Hypothalamus (tissue), 51 donors: ENCODE results near the gene NDUFA3.

Experiments
- DNase-seq, 51 donors: peaks; one replicate each; lab custom pipeline; 2025; lab: John Stamatoyannopoulos, UW

NDUFA3 gene

GRCh38 chr19:54136864-54137698 is 34.4 kb downstream of the NDUFA3 start:
- DNase-seq, result peak; percentile 82 to 100 (median 100)

GRCh38 chr19:54137699-54138488 is 35.2 kb downstream of the NDUFA3 start, which contains the start of gene CNOT3:
TSS of gene CNOT3 (plus strand) at chr19:54137762. CDS start at chr19:54142979, 5,217 bp downstream.
- peak in 2 of 51 donors; percentile 6 to 33 for DNase-seq

- DNase-seq, result peak in 2 of 51 donors; percentile 8 to 9
These were observed 36.0 kb downstream of the NDUFA3 start for GRCh38 chr19:54138489-54139256.

GRCh38 chr19:54141356-54141755 is 38.7 kb downstream of the NDUFA3 start:
- DNase-seq, result no peak

- DNase-seq, result no peak
These were observed 39.6 kb downstream of the NDUFA3 start for GRCh38 chr19:54142166-54142780.

- DNase-seq, result no peak
These were observed 43.0 kb downstream of the NDUFA3 start for GRCh38 chr19:54145541-54146158.

GRCh38 chr19:54147676-54148075 is 45.0 kb downstream of the NDUFA3 start:
- no peak for DNase-seq

GRCh38 chr19:54148158-54148557 is 45.5 kb downstream of the NDUFA3 start:
- no peak for DNase-seq

- DNase-seq, result no peak
These were observed 46.6 kb downstream of the NDUFA3 start for GRCh38 chr19:54149021-54149812.

- no peak for DNase-seq
These were observed 48.8 kb downstream of the NDUFA3 start for GRCh38 chr19:54151362-54152035.

- no peak for DNase-seq
These were observed 49.6 kb downstream of the NDUFA3 start for GRCh38 chr19:54152267-54152666.

- DNase-seq, result no peak
These were observed 50.3 kb downstream of the NDUFA3 start for GRCh38 chr19:54152878-54153524.

GRCh38 chr19:54153731-54154326 is 51.2 kb downstream of the NDUFA3 start:
- no peak for DNase-seq

- no peak for DNase-seq
These were observed 52.1 kb downstream of the NDUFA3 start for GRCh38 chr19:54154603-54155345.

GRCh38 chr19:54155694-54156093 is 53.0 kb downstream of the NDUFA3 start:
- no peak for DNase-seq

GRCh38 chr19:54156490-54156889 is 53.8 kb downstream of the NDUFA3 start:
- no peak for DNase-seq

GRCh38 chr19:54156953-54157352 is 54.3 kb downstream of the NDUFA3 start:
- DNase-seq, result no peak
